Mammary epithelial cell (primary cell): ENCODE data around the gene SETD5.

ENCODE experiments used
- EZH2 ChIP-seq: IDR thresholded peaks from 2 replicates; pipeline ENCODE4 v1.6.1; 2012; ENCODE audit warnings: low read length, inconsistent platforms, borderline replicate concordance
- TF ChIP-seq, protein P1 (sequence below), 2 donors: IDR thresholded peaks in 1 of 2; conservative IDR thresholded peaks in 1 of 2; 2 replicates each; pipeline ENCODE4 v1.5.1; 2011 to 2012; ENCODE audit warnings: inconsistent platforms in 2 of 2, low read length in 2 of 2, mild to moderate bottlenecking in 2 of 2, control low read depth in 1 of 2, low read depth in 1 of 2; ENCODE audit not compliant: insufficient read depth in 1 of 2; ENCODE audit errors: extremely low read depth in 1 of 2

DNA sequence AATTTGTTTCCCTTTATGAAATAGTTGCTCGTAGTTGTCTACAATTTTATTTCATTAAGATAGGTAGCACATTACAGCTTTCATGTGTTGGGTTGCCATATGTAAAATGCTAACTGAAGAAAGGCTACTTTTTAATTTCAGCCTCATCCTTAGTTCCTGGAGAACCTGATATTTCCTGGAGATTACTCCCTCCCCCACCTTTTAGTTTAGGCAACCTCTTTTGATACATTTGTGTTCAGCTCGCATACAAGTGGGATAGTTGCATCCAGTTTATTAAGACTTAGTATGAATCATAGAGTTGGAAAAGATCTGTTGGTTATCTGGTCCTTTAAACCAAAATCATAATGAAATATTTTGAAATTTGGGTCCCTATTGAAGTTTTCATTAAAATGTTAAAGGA is 6.0 kb downstream of the SETD5 start:
- TF ChIP-seq, protein P1, sequence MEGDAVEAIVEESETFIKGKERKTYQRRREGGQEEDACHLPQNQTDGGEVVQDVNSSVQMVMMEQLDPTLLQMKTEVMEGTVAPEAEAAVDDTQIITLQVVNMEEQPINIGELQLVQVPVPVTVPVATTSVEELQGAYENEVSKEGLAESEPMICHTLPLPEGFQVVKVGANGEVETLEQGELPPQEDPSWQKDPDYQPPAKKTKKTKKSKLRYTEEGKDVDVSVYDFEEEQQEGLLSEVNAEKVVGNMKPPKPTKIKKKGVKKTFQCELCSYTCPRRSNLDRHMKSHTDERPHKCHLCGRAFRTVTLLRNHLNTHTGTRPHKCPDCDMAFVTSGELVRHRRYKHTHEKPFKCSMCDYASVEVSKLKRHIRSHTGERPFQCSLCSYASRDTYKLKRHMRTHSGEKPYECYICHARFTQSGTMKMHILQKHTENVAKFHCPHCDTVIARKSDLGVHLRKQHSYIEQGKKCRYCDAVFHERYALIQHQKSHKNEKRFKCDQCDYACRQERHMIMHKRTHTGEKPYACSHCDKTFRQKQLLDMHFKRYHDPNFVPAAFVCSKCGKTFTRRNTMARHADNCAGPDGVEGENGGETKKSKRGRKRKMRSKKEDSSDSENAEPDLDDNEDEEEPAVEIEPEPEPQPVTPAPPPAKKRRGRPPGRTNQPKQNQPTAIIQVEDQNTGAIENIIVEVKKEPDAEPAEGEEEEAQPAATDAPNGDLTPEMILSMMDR (conservative IDR thresholded peaks at IDR 0.05 in 1 of 2, IDR thresholded peaks at IDR 0.05 in 1 of 2; ENCODE audit: extremely low read depth in 1 of 2, insufficient read depth in 1 of 2, low read depth in 1 of 2, low read length in 2 of 2) = no peak
- no peak for TF ChIP-seq EZH2
